GM12878 (cell line): Measurements from ENCODE around the gene THBS1. TPM values are rescaled to one million over a fixed set of nuclear protein-coding genes. Genes with fewer than 3 reads are reported as not detected.

Source experiments
- ATAC-seq: fragments of 200-7000 bp; cut with Tn5 transposase; 3 replicates; pipeline ENCODE4 v1.9.1; 2020; ENCODE audit warnings: mild to moderate bottlenecking, moderate library complexity
- BruUV-seq: library from RNA; stranded (reverse); fragments of 400-500 nt; replicated peaks from 2 replicates; lab custom pipeline; 2021; lab: Mats Ljungman, UMichigan
- CTCF ChIA-PET: fragments of 300-600 bp; sonication (Branson Sonifier 250); formaldehyde crosslinking; extraction: SDS; loops from one replicate; lab custom pipeline; 2021; ENCODE audit warnings: inconsistent platforms; lab: Yijun Ruan, JAX
- POLR2A ChIA-PET: fragments of 350-600 bp; formaldehyde crosslinking; extraction: SDS; loops from one replicate; lab custom pipeline; 2021; ENCODE audit warnings: inconsistent platforms; lab: Charles Lee
- RAD21 ChIA-PET: fragments of 300-600 bp; sonication (Branson Sonifier 250); formaldehyde crosslinking; loops from one replicate; lab custom pipeline; 2023; ENCODE audit warnings: antibody characterized with exemption; ENCODE audit not compliant: unreplicated experiment; lab: Charles Lee
- SMC1A ChIA-PET: fragments of 300-600 bp; sonication (Branson Sonifier 250); formaldehyde crosslinking; loops from one replicate; lab custom pipeline; 2023; ENCODE audit not compliant: unreplicated experiment, uncharacterized antibody; lab: Charles Lee
- DNase-seq: peaks from one replicate; pipeline ENCODE4 v3.0.0-alpha.2; 2011; ENCODE audit warnings: low read depth, low spot score
- FAIRE-seq: peaks from 3 replicates; lab custom pipeline; 2011; peaks lifted over from hg19 to GRCh38; lab: Jason Lieb, UNC
- H2AFZ ChIP-seq: 2 replicates; pipeline ENCODE4 v1.6.0; 2011; ENCODE audit warnings: low read depth, low read length, control low read depth; ENCODE audit not compliant: control insufficient read depth
- H3K27ac ChIP-seq: 2 replicates; pipeline ENCODE4 v1.5.1; 2011; ENCODE audit warnings: control low read depth; ENCODE audit not compliant: control insufficient read depth, insufficient read depth
- H3K27me3 ChIP-seq, 2 experiments: replicated peaks in 1 of 2; 2 replicates each; pipeline versions ENCODE4 v1.6.0 to v1.6.1; 2011; ENCODE audit warnings: low read length in 1 of 2; ENCODE audit not compliant: control insufficient read depth in 2 of 2, insufficient read depth in 2 of 2
- H3K36me3 ChIP-seq, 2 experiments: 2 replicates each; pipeline ENCODE4 v1.5.1; 2011; ENCODE audit warnings: low read length in 1 of 2; ENCODE audit not compliant: control insufficient read depth in 2 of 2, insufficient read depth in 2 of 2
- H3K4me1 ChIP-seq: 2 replicates; pipeline ENCODE4 v1.6.1; 2011; ENCODE audit warnings: mild to moderate bottlenecking, low read length, moderate library complexity, mixed read lengths; ENCODE audit not compliant: control insufficient read depth, insufficient read depth
- H3K4me2 ChIP-seq: 2 replicates; pipeline ENCODE4 v1.6.0; 2011; ENCODE audit warnings: control low read depth; ENCODE audit not compliant: control insufficient read depth, insufficient read depth
- H3K4me3 ChIP-seq: fragments of 200-600 bp; sonication (generic); 2 replicates; pipeline ENCODE4 v1.5.1; 2016
- H3K79me2 ChIP-seq: 2 replicates; pipeline ENCODE4 v1.6.0; 2011; ENCODE audit warnings: low read length; ENCODE audit not compliant: control insufficient read depth, insufficient read depth
- H3K9ac ChIP-seq: 2 replicates; pipeline ENCODE4 v1.8.0; 2011; ENCODE audit warnings: low read length, control low read depth, mixed read lengths; ENCODE audit not compliant: control insufficient read depth, insufficient read depth
- H3K9me3 ChIP-seq: replicated peaks from 3 replicates; pipeline ENCODE4 v1.5.1; 2011; ENCODE audit warnings: mild to moderate bottlenecking, low read length; ENCODE audit not compliant: control insufficient read depth, insufficient read depth
- H4K20me1 ChIP-seq: 2 replicates; pipeline ENCODE4 v1.6.0; 2011; ENCODE audit not compliant: control insufficient read depth, insufficient read depth
- ESRRA ChIP-seq: IDR thresholded peaks from 2 replicates; pipeline ENCODE4 v1.6.1; 2012; ENCODE audit warnings: mild to moderate bottlenecking, low read length, improper control_type of control experiment
- FOXM1 ChIP-seq: IDR thresholded peaks from 2 replicates; pipeline ENCODE4 v1.6.1; 2012; ENCODE audit warnings: low read depth, mild to moderate bottlenecking, inconsistent platforms, low read length, moderate library complexity
- HCFC1 ChIP-seq: fragments of 150-350 bp; IDR thresholded peaks from 2 replicates; pipeline ENCODE4 v1.6.1; 2014; ENCODE audit warnings: low read length
- NR2F1 ChIP-seq: fragments of 450-650 bp; conservative IDR thresholded peaks from 2 replicates; pipeline ENCODE4 v1.6.1; 2017; ENCODE audit warnings: mild to moderate bottlenecking
- PAX5 ChIP-seq: IDR thresholded peaks from 2 replicates; pipeline ENCODE4 v1.6.1; 2011; ENCODE audit warnings: low read depth, low read length, borderline replicate concordance
- POU2F2 ChIP-seq: IDR thresholded peaks from 3 replicates; pipeline ENCODE4 v1.6.1; 2011; ENCODE audit warnings: low read depth, mild to moderate bottlenecking, low read length, borderline replicate concordance
- RAD21 ChIP-seq: IDR thresholded peaks from 2 replicates; pipeline ENCODE4 v1.6.1; 2011; ENCODE audit warnings: mild to moderate bottlenecking, low read depth, low read length, moderate library complexity; ENCODE audit not compliant: insufficient read depth
- SMARCA5 ChIP-seq: fragments of 450-650 bp; IDR thresholded peaks from 2 replicates; pipeline ENCODE4 v1.6.1; 2017; ENCODE audit warnings: mild to moderate bottlenecking
- TAF1 ChIP-seq: IDR thresholded peaks from 2 replicates; pipeline ENCODE4 v1.6.1; 2011; ENCODE audit warnings: mild to moderate bottlenecking, low read depth, low read length, borderline replicate concordance
- ZNF622 ChIP-seq: fragments of 450-650 bp; IDR thresholded peaks from 2 replicates; pipeline ENCODE4 v1.6.1; 2017; ENCODE audit warnings: mild to moderate bottlenecking, inconsistent platforms
- WGBS: methylation state at CpG from one replicate; pipeline ENCODE4 v1.1.6; 2016; ENCODE audit warnings: low lambda C conversion rate; ENCODE audit not compliant: insufficient replicate concordance, insufficient coverage; ENCODE audit errors: missing lambda C conversion rate; 5-methylcytosine and 5-hydroxymethylcytosine counted together
- in situ Hi-C: fragments of 300-500 bp; cut with MboI; formaldehyde crosslinking; loops from 9 replicates; pipeline ENCODE4 v1.14.3; 2018; ENCODE audit warnings: mixed read lengths
- intact Hi-C: fragments of 100-400 bp; cut with micrococcal nuclease; formaldehyde crosslinking; loops from one replicate; pipeline ENCODE4 v1.14.2; 2022; ENCODE audit not compliant: unreplicated experiment
- polyA plus RNA-seq, 11 experiments: library from polyadenylated mRNA; depleted of rRNA in 4 of 11; unstranded in 6 of 11; stranded (reverse) in 5 of 11; fragments of >200 nt; fragmentation: Nextera tagmentation in 4 of 11; fragmentation: Illumina TruSeq in 1 of 11; extraction: Ambion mirVana in 4 of 11; extraction: Trizol in 1 of 11; gene quantifications; 1 replicate in 1 of 11; 2 replicates in 10 of 11; pipeline versions ENCODE4 v1.2.1 to v1.2.3, GENCODE V29; 2011 to 2016; ENCODE audit warnings: inconsistent platforms in 2 of 11, missing spikeins in 2 of 11, low read depth in 1 of 11
- total RNA-seq, 4 experiments: library from RNA; depleted of rRNA in 3 of 4; stranded (reverse); fragments of >200 nt in 3 of 4; fragmentation: Illumina TruSeq in 1 of 4; extraction: Trizol in 1 of 4; gene quantifications; 2 replicates each; pipeline versions ENCODE4 v1.2.1 to v1.2.3, GENCODE V29; 2013 to 2021
- TF ChIP-seq, protein P1 (sequence below): fragments of 450-650 bp; IDR thresholded peaks from 2 replicates; pipeline ENCODE4 v1.6.1; 2016; ENCODE audit warnings: mild to moderate bottlenecking, moderate library complexity, borderline replicate concordance
- TF ChIP-seq, protein P2 (sequence below), 3 experiments: IDR thresholded peaks in 2 of 3; conservative IDR thresholded peaks in 1 of 3; 2 replicates each; pipeline ENCODE4 v1.5.1; 2011; ENCODE audit warnings: low read depth in 3 of 3, low read length in 3 of 3, mild to moderate bottlenecking in 3 of 3, control low read depth in 2 of 3, moderate library complexity in 2 of 3, inconsistent platforms in 1 of 3, mixed read lengths in 1 of 3; ENCODE audit not compliant: control insufficient read depth in 2 of 3, insufficient read depth in 1 of 3; ENCODE audit errors: extremely low read depth in 1 of 3

Gene THBS1
- total and polyA plus RNA-seq, 10 of the 15 experiments (the other 5 are each of a cell fraction or from before 2014, with no cell fraction given): under 0.01 to 1.5 (median 0.23) TPM; not detected in 3

DNA sequence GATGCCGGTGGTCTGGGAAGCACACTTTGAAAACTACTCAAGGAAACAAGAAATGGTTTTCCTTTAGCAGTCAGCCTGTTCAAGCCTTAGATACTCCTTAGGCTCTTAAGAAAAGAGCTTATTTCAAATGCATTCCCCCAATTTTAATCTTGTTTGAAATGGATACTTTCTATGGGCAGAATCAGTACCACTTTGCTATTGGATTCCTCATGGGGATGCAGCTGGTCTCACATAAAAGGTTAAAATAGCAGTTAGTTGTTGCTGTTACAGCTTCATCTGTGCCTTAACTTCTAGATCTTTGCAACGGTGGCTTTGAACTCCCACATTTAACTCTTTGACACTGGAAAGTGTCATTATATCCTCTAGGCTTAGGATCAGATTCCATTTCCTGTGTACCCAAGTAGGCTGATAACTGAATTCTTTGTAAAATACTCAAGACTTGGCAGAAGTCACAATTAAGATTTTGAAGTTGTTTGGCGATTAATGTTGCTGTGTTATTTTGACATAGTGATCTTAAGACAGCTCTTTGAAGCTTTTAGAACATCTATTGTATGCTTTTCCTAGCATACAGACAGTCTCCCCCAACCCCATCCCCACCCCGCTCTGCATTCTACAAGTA is 2.2 kb downstream of the THBS1 start (continued):
- TF ChIP-seq, protein P1, sequence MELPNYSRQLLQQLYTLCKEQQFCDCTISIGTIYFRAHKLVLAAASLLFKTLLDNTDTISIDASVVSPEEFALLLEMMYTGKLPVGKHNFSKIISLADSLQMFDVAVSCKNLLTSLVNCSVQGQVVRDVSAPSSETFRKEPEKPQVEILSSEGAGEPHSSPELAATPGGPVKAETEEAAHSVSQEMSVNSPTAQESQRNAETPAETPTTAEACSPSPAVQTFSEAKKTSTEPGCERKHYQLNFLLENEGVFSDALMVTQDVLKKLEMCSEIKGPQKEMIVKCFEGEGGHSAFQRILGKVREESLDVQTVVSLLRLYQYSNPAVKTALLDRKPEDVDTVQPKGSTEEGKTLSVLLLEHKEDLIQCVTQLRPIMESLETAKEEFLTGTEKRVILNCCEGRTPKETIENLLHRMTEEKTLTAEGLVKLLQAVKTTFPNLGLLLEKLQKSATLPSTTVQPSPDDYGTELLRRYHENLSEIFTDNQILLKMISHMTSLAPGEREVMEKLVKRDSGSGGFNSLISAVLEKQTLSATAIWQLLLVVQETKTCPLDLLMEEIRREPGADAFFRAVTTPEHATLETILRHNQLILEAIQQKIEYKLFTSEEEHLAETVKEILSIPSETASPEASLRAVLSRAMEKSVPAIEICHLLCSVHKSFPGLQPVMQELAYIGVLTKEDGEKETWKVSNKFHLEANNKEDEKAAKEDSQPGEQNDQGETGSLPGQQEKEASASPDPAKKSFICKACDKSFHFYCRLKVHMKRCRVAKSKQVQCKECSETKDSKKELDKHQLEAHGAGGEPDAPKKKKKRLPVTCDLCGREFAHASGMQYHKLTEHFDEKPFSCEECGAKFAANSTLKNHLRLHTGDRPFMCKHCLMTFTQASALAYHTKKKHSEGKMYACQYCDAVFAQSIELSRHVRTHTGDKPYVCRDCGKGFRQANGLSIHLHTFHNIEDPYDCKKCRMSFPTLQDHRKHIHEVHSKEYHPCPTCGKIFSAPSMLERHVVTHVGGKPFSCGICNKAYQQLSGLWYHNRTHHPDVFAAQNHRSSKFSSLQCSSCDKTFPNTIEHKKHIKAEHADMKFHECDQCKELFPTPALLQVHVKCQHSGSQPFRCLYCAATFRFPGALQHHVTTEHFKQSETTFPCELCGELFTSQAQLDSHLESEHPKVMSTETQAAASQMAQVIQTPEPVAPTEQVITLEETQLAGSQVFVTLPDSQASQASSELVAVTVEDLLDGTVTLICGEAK: no peak
- TF ChIP-seq POU2F2 (no peak), NR2F1 (no peak), ZNF622 (no peak), SMARCA5 (no peak), HCFC1 (no peak), TAF1 (no peak)

DNA sequence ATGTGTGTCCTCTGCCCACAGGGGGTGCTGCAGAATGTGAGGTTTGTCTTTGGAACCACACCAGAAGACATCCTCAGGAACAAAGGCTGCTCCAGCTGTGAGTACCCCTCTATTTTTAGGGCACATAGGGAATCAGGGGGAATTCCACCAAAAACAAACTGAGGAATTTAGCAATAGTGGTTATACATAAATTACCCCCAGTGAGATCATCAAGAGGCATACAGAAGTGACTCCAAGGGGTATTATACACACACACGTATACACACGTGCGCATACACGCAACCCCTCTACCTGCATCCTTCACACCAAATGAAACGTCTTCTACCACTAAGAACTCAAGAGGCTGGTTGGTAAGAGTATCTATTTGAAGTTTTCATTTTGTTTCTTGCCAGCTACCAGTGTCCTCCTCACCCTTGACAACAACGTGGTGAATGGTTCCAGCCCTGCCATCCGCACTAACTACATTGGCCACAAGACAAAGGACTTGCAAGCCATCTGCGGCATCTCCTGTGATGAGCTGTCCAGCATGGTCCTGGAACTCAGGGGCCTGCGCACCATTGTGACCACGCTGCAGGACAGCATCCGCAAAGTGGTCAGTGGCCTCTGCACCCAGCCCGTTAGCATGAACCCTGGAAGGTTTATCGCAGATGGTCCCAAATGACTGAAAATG is 2.9 kb downstream of the THBS1 start:
- ChIA-PET POLR2A (no interaction called here), CTCF (interaction anchor here (0.9 to 8.5 kb wide), 10 partner anchors 15 to 269 kb away, joined by 3 to 68 read pairs (median 3); no protein-coding TSS in a partner anchor), SMC1A (interaction anchor here (3.5 kb wide), 1 partner anchor 174 kb away, joined by 34 read pairs; no protein-coding TSS in a partner anchor), RAD21 (interaction anchor here (1.1 to 1.4 kb wide), 3 partner anchors 102 to 411 kb away, joined by 3 to 8 read pairs (median 4); no protein-coding TSS in a partner anchor)
- in situ Hi-C loops (loop anchor here (5.0 to 25.0 kb wide), 3 partner anchors 456 to 876 kb away; no protein-coding TSS in a partner anchor), intact Hi-C loops (loop anchor here (1.0 to 5.0 kb wide), 3 partner anchors 104 to 871 kb away; no protein-coding TSS in a partner anchor)
- WGBS: 59% methylated on average over 13 of the region's 13 CpGs
- no peak overlapping the region for H3K4me2 ChIP-seq
- no peaks in the 10 kb centered on the region for H3K79me2 ChIP-seq
- peaks cover 4 to 5% of the 10 kb centered on the region in 2 experiments for H3K27me3 ChIP-seq
- no peaks in the 10 kb centered on the region for H3K4me1 ChIP-seq
- ATAC-seq (no peak), FAIRE-seq (no peak), DNase-seq (no peak)
- H3K27ac ChIP-seq: no peak overlapping the region
- H3K36me3 ChIP-seq: no peaks in the 10 kb centered on the region
- TF ChIP-seq ESRRA (no peak), RAD21 (peak; percentile 43), FOXM1 (no peak), PAX5 (no peak)
- TF ChIP-seq, protein P2, sequence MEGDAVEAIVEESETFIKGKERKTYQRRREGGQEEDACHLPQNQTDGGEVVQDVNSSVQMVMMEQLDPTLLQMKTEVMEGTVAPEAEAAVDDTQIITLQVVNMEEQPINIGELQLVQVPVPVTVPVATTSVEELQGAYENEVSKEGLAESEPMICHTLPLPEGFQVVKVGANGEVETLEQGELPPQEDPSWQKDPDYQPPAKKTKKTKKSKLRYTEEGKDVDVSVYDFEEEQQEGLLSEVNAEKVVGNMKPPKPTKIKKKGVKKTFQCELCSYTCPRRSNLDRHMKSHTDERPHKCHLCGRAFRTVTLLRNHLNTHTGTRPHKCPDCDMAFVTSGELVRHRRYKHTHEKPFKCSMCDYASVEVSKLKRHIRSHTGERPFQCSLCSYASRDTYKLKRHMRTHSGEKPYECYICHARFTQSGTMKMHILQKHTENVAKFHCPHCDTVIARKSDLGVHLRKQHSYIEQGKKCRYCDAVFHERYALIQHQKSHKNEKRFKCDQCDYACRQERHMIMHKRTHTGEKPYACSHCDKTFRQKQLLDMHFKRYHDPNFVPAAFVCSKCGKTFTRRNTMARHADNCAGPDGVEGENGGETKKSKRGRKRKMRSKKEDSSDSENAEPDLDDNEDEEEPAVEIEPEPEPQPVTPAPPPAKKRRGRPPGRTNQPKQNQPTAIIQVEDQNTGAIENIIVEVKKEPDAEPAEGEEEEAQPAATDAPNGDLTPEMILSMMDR (IDR thresholded peaks at IDR 0.05 in 2 of 3, conservative IDR thresholded peaks at IDR 0.05 in 1 of 3; ENCODE audit: control insufficient read depth in 2 of 3, extremely low read depth in 1 of 3, insufficient read depth in 1 of 3, low read depth in 3 of 3, low read length in 3 of 3): peak; percentile 32 to 42 (median 33); a peak in 3 of 6 replicates
- H3K4me3 ChIP-seq: no peak overlapping the region
- H3K9me3 ChIP-seq: no peaks in the 10 kb centered on the region; the same call in 2 of the 3 replicates
- BruUV-seq: no TSS peak
- H2AFZ ChIP-seq: no peak overlapping the region
- H4K20me1 ChIP-seq: no peaks in the 10 kb centered on the region
- no peak overlapping the region for H3K9ac ChIP-seq
